HG03558 (cell line): ENCODE measurements around the gene PAF1.
"Not testable (repeated sequence)": the region's sequence is repeated elsewhere in the genome, so short reads cannot be mapped to it uniquely, and the experiment has no call there.

Experiments
- ATAC-seq: cut with Tn5 transposase; IDR thresholded peaks from one replicate; pipeline ENCODE4 v1.9.1; 2021; ENCODE audit warnings: moderate number of reproducible peaks; ENCODE audit not compliant: unreplicated experiment; ENCODE audit errors: extremely low read depth

PAF1 gene

GRCh38 chr19:39385629-39386411 lies 5.1 kb downstream of the PAF1 start:
- ATAC-seq: no peak

DNA sequence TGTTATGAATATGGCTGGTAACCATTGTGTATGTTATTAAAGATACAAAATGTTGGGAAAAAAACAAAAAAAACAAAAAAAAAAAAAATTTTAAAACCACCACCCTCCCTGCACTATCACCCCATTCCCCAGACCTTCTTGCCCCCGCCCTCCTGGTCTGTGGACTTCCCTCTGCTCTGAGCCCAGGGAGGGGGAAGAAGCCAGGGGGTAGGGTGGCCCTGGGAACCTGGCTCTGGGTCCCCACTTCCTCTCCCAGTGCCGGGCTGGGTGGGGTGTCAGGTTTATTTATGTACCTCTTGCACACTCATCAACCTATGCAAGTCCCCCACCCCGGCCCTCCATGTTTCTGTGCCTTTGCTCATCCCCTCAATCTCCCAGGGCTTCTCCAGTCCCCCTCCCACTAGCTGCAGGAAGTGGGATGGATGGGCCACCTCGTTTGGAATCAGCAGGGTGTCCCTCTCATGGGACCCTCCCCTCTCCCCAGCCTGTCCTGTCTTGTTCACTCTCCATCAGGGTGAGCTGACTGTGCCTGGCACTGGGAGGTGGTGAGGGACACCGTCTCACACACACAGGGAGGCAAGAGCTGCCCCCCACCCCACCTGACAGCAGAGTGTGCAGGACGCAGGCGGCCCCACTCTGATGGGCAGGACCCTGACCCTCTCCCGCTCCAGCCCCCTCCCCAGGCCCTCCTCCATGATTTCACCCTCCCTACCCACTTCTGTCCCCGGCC lies 5.9 kb downstream of the PAF1 start:
- no peak for ATAC-seq

DNA sequence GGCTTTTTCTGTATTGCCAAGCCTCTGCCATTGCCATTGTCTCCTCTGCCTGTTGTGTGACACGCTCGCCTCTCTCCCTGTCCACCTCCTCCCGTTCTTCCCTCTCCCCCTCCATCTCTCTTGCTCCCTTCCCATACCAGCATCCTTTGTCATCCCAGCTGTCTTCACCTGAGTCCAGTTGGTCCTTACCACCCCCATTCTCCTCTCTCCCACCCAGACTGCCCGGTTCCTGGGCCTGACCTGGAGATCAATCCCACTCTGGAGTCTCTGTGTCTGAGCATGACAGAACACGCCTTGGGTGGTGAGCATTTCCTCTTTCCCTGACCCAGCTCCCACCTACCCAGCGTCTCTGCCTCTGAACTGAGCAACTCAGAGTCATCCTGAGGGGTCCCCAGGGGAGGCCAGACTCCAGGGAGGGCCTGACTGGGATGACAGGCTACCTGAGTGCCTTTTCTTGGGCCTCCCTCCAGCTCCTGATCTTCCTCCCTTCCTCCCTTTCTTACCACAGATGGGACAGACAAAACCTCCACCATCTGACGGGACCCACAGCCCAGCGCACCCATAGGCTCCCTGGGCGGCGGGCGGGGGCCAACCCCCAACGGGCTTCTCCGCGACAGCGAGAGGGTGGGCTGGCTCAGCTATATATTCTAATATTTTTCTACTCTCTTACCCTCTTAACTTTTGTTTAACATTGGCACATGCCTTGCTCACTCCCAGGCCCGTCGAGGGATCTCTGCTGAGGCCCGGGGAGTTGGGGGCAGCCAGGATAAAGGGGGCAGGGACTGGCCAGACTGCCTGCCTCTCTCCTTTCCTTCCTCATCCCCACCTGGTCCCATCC lies 7.7 kb downstream of the PAF1 start:
- no peak for ATAC-seq

DNA sequence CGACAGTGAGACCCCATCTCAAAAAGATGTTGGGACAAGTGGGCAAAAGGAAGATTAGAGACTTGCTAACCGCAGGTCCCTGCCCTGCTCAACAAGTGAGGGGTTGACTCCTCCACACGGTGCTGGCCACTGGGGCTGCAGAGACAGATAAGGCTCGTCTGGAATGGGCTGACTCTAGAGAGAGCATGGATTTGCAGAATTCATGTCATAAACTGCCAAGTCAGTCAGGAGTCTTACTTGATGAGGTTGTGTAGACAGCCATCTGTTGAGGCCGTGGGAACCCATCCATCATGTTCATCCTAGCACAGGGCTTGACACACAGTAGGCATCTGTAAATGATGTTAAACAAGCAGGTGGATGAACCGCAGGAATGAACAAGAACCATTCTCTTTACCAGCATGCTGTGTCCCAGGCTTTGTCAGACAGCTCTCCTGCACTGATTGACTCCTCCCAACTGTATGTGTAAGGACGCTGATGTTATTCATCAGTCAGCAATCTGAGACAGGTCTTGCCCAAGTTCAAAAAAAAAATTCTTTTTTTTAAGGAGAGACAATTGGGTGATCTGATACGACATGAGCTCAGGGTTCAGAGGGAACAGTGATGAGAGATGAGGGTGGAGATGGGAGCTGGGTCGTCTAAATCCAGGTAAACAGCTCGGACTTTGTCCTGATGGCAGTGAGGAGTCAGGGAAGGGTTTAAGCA lies 8.8 kb downstream of the PAF1 start:
- no peak for ATAC-seq

DNA sequence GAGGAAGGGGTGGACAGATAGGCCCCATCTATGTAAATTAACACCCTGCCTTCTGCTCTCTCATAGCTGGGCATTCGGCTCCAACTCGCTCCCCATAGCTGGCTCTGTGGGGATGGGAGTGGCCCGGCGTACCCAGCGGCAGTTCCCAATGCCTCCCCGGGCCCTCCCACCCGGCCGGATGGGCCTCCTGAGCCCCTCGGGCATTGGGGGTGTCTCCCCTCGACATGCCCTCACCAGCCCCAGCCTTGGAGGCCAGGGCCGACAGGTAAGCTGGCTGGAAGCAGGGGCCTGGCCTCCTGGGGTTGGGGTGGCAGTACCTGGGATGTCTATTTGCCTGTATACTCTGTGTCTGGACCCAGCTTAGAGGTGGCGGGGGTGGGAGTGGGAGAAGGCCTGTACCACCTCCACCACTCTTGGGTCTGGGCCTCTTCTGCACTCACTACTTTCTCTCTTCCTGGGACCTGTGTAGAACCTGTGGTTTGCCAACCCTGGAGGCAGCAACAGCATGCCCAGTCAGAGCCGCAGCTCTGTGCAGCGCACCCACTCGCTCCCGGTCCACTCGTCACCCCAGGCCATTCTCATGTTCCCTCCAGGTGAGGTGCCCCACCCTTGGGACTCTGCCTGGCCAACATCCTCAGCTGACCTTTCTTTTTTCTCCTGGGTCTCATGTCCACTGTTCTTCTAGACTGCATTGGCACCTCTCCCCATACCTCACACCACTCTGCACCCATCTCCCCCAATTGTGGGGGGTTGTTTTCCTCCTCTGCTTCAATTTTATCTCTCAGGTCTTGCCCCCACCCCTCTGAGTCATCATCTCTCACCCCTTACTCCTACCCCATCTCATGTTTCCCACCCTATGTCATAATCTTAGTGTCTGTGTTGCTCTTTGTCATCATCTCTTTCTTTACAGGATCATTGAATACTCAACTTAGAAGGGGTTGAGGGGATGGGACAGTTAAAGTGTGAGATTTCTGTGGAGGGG lies 10.1 kb downstream of the PAF1 start:
- ATAC-seq: no peak

DNA sequence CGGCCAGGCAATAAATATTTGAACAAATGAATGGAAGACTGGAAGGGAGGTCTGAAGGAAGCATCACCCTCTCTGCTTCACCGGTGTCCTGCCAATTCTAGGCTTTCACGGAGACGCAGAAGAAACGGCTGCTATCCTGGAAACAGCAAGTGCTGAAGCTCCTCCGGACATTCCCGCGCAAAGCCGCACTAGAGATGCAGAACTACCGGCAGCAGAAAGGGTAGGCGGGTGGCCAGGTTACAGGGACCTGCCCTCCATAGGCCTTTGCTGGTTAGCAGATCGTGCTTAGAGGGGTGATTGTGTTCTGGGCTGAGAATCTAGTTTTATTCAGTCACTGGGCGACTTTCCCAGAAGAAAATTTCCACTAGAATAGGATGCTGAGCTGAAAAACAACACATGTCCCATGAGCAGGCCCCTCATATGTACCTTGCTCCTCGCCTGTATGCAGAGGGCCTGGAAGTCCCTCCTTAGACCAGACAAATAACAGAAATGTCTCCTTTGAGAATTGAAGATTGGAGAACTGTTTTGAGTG lies 11.0 kb downstream of the PAF1 start:
- no peak for ATAC-seq

- ATAC-seq: not testable (repeated sequence)
Observed at GRCh38 chr19:39379366-39379765, 11.5 kb downstream of the PAF1 start.

DNA sequence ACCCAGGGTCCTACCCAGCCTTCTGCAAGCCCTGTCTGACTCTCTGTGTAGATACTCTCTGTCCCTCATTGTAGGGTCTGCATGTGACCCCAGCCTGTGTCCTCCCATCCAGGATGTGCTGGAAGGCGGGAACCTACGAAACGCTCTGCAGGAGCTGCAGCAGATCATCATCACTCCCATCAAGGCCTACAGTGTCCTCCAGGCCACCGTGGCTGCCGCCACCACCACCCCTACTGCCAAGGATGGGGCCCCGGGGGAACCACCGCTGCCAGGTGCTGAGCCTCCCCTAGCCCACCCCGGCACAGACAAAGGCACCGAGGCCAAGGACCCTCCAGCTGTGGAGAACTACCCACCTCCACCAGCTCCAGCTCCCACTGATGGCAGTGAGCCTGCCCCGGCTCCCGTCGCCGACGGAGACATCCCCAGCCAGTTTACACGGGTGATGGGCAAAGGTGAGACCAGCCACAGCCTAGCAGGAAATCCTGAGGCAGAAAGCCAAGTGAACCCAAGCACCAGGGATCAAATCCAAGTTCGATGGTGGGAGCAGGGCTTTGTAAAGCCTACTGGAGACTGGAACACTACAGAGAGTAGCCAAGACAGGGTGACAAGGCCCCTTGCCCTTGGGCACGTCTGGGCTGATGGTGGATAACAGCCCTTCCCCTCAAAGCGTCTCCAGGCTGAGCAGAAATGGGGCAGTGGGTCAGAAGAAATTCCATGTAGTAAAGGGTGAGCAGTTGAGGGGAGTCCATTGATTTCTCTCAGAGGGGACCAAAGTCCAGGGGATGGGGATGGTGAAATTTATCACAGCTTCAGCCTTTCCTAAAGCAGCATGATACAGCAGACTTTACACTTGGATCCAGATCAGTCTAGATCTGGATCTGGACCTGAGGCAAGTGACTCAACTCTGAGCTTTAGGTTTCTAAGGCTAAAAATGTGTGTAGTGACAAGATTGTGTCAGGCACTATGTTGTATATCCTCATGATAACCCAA lies 13.2 kb downstream of the PAF1 start:
- no peak for ATAC-seq

DNA sequence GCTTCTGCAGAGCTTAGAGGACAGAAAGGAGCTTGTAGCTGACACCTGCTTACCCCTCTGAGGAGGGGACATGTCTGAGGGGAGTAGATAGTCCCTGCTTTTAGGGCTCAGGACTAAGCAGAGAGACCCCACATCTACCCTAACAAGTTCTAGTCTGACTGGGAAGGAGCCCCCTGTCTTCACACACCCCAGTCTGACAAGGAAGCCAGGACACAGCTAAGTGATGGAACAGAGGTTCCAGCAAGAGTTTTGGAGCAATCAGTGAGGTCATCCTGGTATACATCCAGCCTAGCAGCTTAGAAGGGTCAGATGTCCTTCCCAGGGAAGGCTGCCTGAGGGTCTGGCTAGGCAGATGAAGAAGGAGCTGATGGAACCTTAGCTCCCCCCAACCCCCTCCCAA lies 15.0 kb downstream of the PAF1 start:
- ATAC-seq: no peak

- ATAC-seq: no peak
Observed at GRCh38 chr19:39372941-39373340, 18.0 kb downstream of the PAF1 start.

- ATAC-seq: no peak
Observed at GRCh38 chr19:39372047-39372802, 18.7 kb downstream of the PAF1 start.

DNA sequence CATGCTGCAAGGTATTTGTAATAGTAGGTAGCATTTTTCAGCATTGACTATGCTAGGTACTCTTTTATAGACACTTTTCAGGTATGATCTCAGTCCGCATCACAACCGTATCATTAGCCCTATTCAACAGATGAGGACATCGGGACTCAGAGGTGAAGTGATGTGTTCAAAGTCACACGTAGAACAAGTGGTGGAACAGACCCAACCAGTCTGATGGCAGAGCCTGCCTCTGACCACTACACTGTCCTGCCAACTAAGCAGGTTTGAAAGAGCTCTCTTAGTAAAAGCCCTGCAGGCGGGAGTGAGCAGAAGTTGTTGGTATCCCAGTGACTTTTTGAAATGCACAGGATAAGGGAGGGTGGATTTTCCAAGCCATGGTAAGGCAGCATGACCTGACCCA lies 20.2 kb downstream of the PAF1 start:
- no peak for ATAC-seq

GRCh38 chr19:39369200-39369599 lies 21.7 kb downstream of the PAF1 start:
- no peak for ATAC-seq

GRCh38 chr19:39365531-39365930 lies 25.4 kb downstream of the PAF1 start:
- no peak for ATAC-seq

GRCh38 chr19:39363901-39364457 lies 26.9 kb downstream of the PAF1 start:
- ATAC-seq: no peak

- ATAC-seq: no peak
Observed at GRCh38 chr19:39362682-39363657, 27.9 kb downstream of the PAF1 start.
